Measurements from ENCODE around the gene INSC.

Gene INSC

DNA sequence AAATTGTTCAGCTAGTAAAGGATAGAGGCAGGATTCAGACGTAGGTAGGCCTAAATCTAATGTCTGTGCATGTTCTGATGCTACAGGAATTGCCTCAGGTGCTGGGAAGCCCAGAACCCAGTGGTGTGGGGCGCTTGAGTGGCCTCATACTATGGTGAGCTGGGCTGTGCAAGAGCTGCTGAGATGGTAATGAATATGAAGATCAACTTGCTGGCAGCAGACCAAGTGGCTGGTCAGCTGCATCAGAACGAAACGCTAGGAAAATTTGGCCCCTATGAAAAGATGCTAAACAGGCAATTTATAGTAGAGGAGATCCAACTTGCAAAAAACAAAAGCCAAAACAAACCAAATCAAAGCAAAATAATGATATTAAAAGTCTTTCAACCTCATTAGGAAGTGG is 102.7 kb downstream of the INSC start:
- Histone ChIP-seq H3K27ac (ENCODE audit: low read depth, low read length) (no peak overlapping the region), H2AFZ (ENCODE audit: insufficient read depth, low read length, poor library complexity) (no peak overlapping the region), H3K18ac (ENCODE audit: low read length) (no peak overlapping the region), H2BK5ac (ENCODE audit: low read depth, low read length, poor library complexity) (no peak overlapping the region), H3K36me3 (ENCODE audit: control insufficient read depth in 1 of 2, insufficient read depth in 2 of 2, low read length in 2 of 2) (no peaks in the 10 kb centered on the region), H3K4me2 (ENCODE audit: low read length) (no peak overlapping the region), H4K8ac (ENCODE audit: low read depth, low read length) (no peak overlapping the region), H3K14ac (ENCODE audit: low read length) (no peak overlapping the region), H2BK12ac (ENCODE audit: low read length) (no peak overlapping the region), H2BK120ac (ENCODE audit: insufficient read depth, low read length, poor library complexity) (no peak overlapping the region), H3K23ac (ENCODE audit: low read length) (no peak overlapping the region), H3K4me1 (ENCODE audit: control insufficient read depth in 1 of 2, insufficient read depth in 2 of 2, low read length in 2 of 2) (no peaks in the 10 kb centered on the region), H3K27me3 (ENCODE audit: insufficient read depth, low read length) (no peaks in the 10 kb centered on the region), H3K4me3 (ENCODE audit: low read depth, low read length) (no peak overlapping the region), H3K4ac (ENCODE audit: low read depth, low read length) (no peak overlapping the region), H3K79me1 (ENCODE audit: low read length) (no peaks in the 10 kb centered on the region), H4K91ac (ENCODE audit: low read depth, low read length) (no peak overlapping the region), H2AK5ac (ENCODE audit: low read length) (no peak overlapping the region), H3K9ac (ENCODE audit: low read length) (no peak overlapping the region), H3K79me2 (ENCODE audit: control insufficient read depth, insufficient read depth, low read length, poor library complexity) (no peaks in the 10 kb centered on the region), H3K9me3 (ENCODE audit: insufficient read depth, low read depth, low read length) (peaks cover 2% of the 10 kb centered on the region), H4K12ac (ENCODE audit: low read depth, low read length) (no peak overlapping the region)
- DNase-seq = no peak
- no CpG with 5 or more reads among the region's 4 CpGs for WGBS (ENCODE audit: extremely low coverage, insufficient coverage, insufficient read length)

DNA sequence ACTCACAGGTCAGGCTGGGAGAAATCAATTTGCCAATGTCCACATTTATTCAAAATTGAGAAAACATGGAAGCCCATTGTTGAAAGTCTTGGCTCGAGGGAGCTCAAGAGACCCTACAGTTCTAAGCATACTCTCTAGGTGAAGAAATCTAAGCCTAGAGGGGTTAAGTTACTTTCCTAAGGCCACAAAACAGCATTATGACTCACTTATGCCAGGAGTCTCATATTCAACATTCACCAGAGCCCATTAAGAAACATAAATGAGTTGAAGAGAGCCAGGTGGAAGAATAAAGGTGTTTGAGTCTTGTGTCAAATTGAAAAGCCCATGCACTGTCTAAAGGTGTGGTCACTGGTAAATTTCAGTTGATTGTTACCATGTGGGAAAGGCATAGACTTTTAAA is 108.1 kb downstream of the INSC start:
- no peak overlapping the region for H2BK120ac ChIP-seq (ENCODE audit: insufficient read depth, low read length, poor library complexity)
- no peak overlapping the region for H3K4me2 ChIP-seq (ENCODE audit: low read length)
- peaks cover 2% of the 10 kb centered on the region for H3K9me3 ChIP-seq (ENCODE audit: insufficient read depth, low read depth, low read length)
- no peak overlapping the region for H2BK12ac ChIP-seq (ENCODE audit: low read length)
- H3K14ac ChIP-seq (ENCODE audit: low read length) = no peak overlapping the region
- DNase-seq = no peak
- H3K4ac ChIP-seq (ENCODE audit: low read depth, low read length) = no peak overlapping the region
- no peak overlapping the region for H4K12ac ChIP-seq (ENCODE audit: low read depth, low read length)
- H2BK5ac ChIP-seq (ENCODE audit: low read depth, low read length, poor library complexity) = no peak overlapping the region
- H3K4me1 ChIP-seq (ENCODE audit: control insufficient read depth in 1 of 2, insufficient read depth in 2 of 2, low read length in 2 of 2) = no peaks in the 10 kb centered on the region
- H2AFZ ChIP-seq (ENCODE audit: insufficient read depth, low read length, poor library complexity) = no peak overlapping the region
- no peak overlapping the region for H2AK5ac ChIP-seq (ENCODE audit: low read length)
- H3K36me3 ChIP-seq (ENCODE audit: control insufficient read depth in 1 of 2, insufficient read depth in 2 of 2, low read length in 2 of 2) = no peaks in the 10 kb centered on the region
- no peak overlapping the region for H3K9ac ChIP-seq (ENCODE audit: low read length)
- no peak overlapping the region for H3K18ac ChIP-seq (ENCODE audit: low read length)
- H3K79me1 ChIP-seq (ENCODE audit: low read length) = no peaks in the 10 kb centered on the region
- no peak overlapping the region for H4K91ac ChIP-seq (ENCODE audit: low read depth, low read length)
- no peak overlapping the region for H4K8ac ChIP-seq (ENCODE audit: low read depth, low read length)
- no peaks in the 10 kb centered on the region for H3K79me2 ChIP-seq (ENCODE audit: control insufficient read depth, insufficient read depth, low read length, poor library complexity)
- H3K23ac ChIP-seq (ENCODE audit: low read length) = no peak overlapping the region
- no CpG with 5 or more reads among the region's 1 CpG for WGBS (ENCODE audit: extremely low coverage, insufficient coverage, insufficient read length)
- no peak overlapping the region for H3K4me3 ChIP-seq (ENCODE audit: low read depth, low read length)
- no peak overlapping the region for H3K27ac ChIP-seq (ENCODE audit: low read depth, low read length)
- H3K27me3 ChIP-seq (ENCODE audit: insufficient read depth, low read length) = no peaks in the 10 kb centered on the region

DNA sequence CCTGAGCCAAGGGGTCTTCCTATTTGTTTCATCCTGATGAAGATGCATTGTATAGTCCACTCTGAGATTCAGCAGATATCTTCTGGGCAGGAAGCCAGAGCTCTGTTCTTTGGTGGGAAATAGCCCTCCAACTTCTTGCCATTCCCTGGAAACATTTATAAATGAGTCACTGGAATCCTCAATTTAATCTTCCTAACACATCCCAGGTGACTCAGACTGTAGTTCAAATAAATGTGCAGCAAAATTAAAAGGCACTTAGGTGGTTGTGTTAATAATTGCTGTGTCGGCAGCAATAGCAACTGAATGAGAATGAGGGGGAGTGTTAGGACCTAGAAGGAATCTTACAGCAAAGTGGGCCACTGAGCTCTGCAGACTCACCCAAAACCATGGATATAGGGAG is 108.6 kb downstream of the INSC start:
- WGBS (ENCODE audit: extremely low coverage, insufficient coverage, insufficient read length) = no CpG with 5 or more reads among the region's 1 CpG
- Histone ChIP-seq H3K27me3 (ENCODE audit: insufficient read depth, low read length) (no peaks in the 10 kb centered on the region), H3K18ac (ENCODE audit: low read length) (no peak overlapping the region)

DNA sequence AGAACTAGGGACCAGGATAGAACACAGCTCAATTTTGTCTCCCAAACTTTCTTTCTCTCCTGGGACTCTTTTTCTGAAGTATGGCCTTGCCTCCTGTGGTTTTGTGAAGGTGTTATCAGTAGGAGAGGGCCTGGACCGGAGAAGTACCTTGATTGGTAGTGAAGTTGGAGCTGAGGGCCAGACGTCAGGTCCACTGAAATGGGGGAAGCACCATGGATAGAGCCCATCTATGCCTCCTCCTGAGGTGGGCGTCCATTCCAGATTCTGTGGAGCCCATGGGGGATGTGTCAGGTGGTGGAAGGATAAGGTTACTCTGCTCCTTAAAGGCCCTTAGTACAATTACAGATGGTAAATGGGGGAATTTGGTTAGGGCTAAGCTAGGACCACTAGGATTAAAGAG is 109.7 kb downstream of the INSC start:
- no peak overlapping the region for H2BK5ac ChIP-seq (ENCODE audit: low read depth, low read length, poor library complexity)
- no peaks in the 10 kb centered on the region for H3K36me3 ChIP-seq (ENCODE audit: control insufficient read depth in 1 of 2, insufficient read depth in 2 of 2, low read length in 2 of 2)
- peaks cover 2% of the 10 kb centered on the region for H3K9me3 ChIP-seq (ENCODE audit: insufficient read depth, low read depth, low read length)
- no peak overlapping the region for H3K4me2 ChIP-seq (ENCODE audit: low read length)
- H2AFZ ChIP-seq (ENCODE audit: insufficient read depth, low read length, poor library complexity) = no peak overlapping the region
- no peak overlapping the region for H2AK5ac ChIP-seq (ENCODE audit: low read length)
- no peak overlapping the region for H3K4ac ChIP-seq (ENCODE audit: low read depth, low read length)
- no peaks in the 10 kb centered on the region for H3K79me1 ChIP-seq (ENCODE audit: low read length)
- H3K4me3 ChIP-seq (ENCODE audit: low read depth, low read length) = no peak overlapping the region
- DNase-seq = no peak
- no peaks in the 10 kb centered on the region for H3K27me3 ChIP-seq (ENCODE audit: insufficient read depth, low read length)
- no peak overlapping the region for H4K12ac ChIP-seq (ENCODE audit: low read depth, low read length)
- no peak overlapping the region for H3K18ac ChIP-seq (ENCODE audit: low read length)
- no peak overlapping the region for H4K91ac ChIP-seq (ENCODE audit: low read depth, low read length)
- H4K8ac ChIP-seq (ENCODE audit: low read depth, low read length) = no peak overlapping the region
- H2BK12ac ChIP-seq (ENCODE audit: low read length) = no peak overlapping the region
- no peak overlapping the region for H2BK120ac ChIP-seq (ENCODE audit: insufficient read depth, low read length, poor library complexity)
- no peaks in the 10 kb centered on the region for H3K79me2 ChIP-seq (ENCODE audit: control insufficient read depth, insufficient read depth, low read length, poor library complexity)
- H3K4me1 ChIP-seq (ENCODE audit: control insufficient read depth in 1 of 2, insufficient read depth in 2 of 2, low read length in 2 of 2) = no peaks in the 10 kb centered on the region
- H3K9ac ChIP-seq (ENCODE audit: low read length) = no peak overlapping the region
- H3K14ac ChIP-seq (ENCODE audit: low read length) = no peak overlapping the region
- no peak overlapping the region for H3K23ac ChIP-seq (ENCODE audit: low read length)
- H3K27ac ChIP-seq (ENCODE audit: low read depth, low read length) = no peak overlapping the region
- WGBS (ENCODE audit: extremely low coverage, insufficient coverage, insufficient read length) = no CpG with 5 or more reads among the region's 3 CpGs

More for the DNA sequence above, 108.6 kb downstream of the INSC start:
- H2BK12ac ChIP-seq (ENCODE audit: low read length) = no peak overlapping the region
- H4K91ac ChIP-seq (ENCODE audit: low read depth, low read length) = no peak overlapping the region
- no peak overlapping the region for H2BK5ac ChIP-seq (ENCODE audit: low read depth, low read length, poor library complexity)
- H3K27ac ChIP-seq (ENCODE audit: low read depth, low read length) = no peak overlapping the region
- no peak overlapping the region for H2BK120ac ChIP-seq (ENCODE audit: insufficient read depth, low read length, poor library complexity)
- no peaks in the 10 kb centered on the region for H3K79me2 ChIP-seq (ENCODE audit: control insufficient read depth, insufficient read depth, low read length, poor library complexity)
- DNase-seq = no peak
- no peak overlapping the region for H3K4ac ChIP-seq (ENCODE audit: low read depth, low read length)
- H3K23ac ChIP-seq (ENCODE audit: low read length) = no peak overlapping the region
- H3K4me1 ChIP-seq (ENCODE audit: control insufficient read depth in 1 of 2, insufficient read depth in 2 of 2, low read length in 2 of 2) = no peaks in the 10 kb centered on the region
- no peaks in the 10 kb centered on the region for H3K79me1 ChIP-seq (ENCODE audit: low read length)
- H3K9me3 ChIP-seq (ENCODE audit: insufficient read depth, low read depth, low read length) = peaks cover 2% of the 10 kb centered on the region
- H3K4me3 ChIP-seq (ENCODE audit: low read depth, low read length) = no peak overlapping the region
- no peak overlapping the region for H3K9ac ChIP-seq (ENCODE audit: low read length)
- H3K14ac ChIP-seq (ENCODE audit: low read length) = no peak overlapping the region
- no peaks in the 10 kb centered on the region for H3K36me3 ChIP-seq (ENCODE audit: control insufficient read depth in 1 of 2, insufficient read depth in 2 of 2, low read length in 2 of 2)
- no peak overlapping the region for H4K8ac ChIP-seq (ENCODE audit: low read depth, low read length)
- no peak overlapping the region for H2AK5ac ChIP-seq (ENCODE audit: low read length)
- H4K12ac ChIP-seq (ENCODE audit: low read depth, low read length) = no peak overlapping the region
- H3K4me2 ChIP-seq (ENCODE audit: low read length) = no peak overlapping the region
- H2AFZ ChIP-seq (ENCODE audit: insufficient read depth, low read length, poor library complexity) = no peak overlapping the region

Data from trophoblast cell (in vitro differentiated cells and primary cell).